HFF-Myc (cell line): ENCODE data around the gene ABCA1.

Experiments used
- DNase-seq: peaks from one replicate; pipeline ENCODE4 v3.0.0-alpha.2; 2011; ENCODE audit warnings: low read depth; ENCODE audit errors: extremely low read depth
- H3K4me3 ChIP-seq: replicated peaks from 2 replicates; pipeline ENCODE4 v1.5.1; 2011; ENCODE audit warnings: low read depth, mild to moderate bottlenecking, control low read depth, low read length
- CTCF ChIP-seq: IDR thresholded peaks from 2 replicates; pipeline ENCODE4 v1.5.1; 2012; ENCODE audit warnings: mild to moderate bottlenecking, low read depth, low read length, control low read depth; ENCODE audit errors: missing control alignments

Gene ABCA1

GRCh38 chr9:104820336-104820735 is 107.6 kb downstream of the ABCA1 start:
- no peak for TF ChIP-seq CTCF
- DNase-seq = no peak
- H3K4me3 ChIP-seq = no peak overlapping the region

- no peak for TF ChIP-seq CTCF
- H3K4me3 ChIP-seq = no peak overlapping the region
- DNase-seq = no peak
Measured at GRCh38 chr9:104819033-104819432, 108.9 kb downstream of the ABCA1 start.

GRCh38 chr9:104817437-104817836 is 110.5 kb downstream of the ABCA1 start:
- H3K4me3 ChIP-seq = no peak overlapping the region
- DNase-seq = no peak
- no peak for TF ChIP-seq CTCF

- DNase-seq = no peak
- no peak for TF ChIP-seq CTCF
- no peak overlapping the region for H3K4me3 ChIP-seq
Measured at GRCh38 chr9:104815851-104816565, 111.9 kb downstream of the ABCA1 start.

GRCh38 chr9:104810421-104811339 is 117.3 kb downstream of the ABCA1 start:
- no peak for TF ChIP-seq CTCF
- H3K4me3 ChIP-seq = no peak overlapping the region
- no peak for DNase-seq

- peak; percentile 25 for TF ChIP-seq CTCF
- H3K4me3 ChIP-seq = no peak overlapping the region
- no peak for DNase-seq
Measured at GRCh38 chr9:104808035-104808614, 119.8 kb downstream of the ABCA1 start.
